ENCODE data around the gene MT1B.
A peak's percentile ranks its signal among the peaks of the same experiment; 100 is the strongest.

DNA sequence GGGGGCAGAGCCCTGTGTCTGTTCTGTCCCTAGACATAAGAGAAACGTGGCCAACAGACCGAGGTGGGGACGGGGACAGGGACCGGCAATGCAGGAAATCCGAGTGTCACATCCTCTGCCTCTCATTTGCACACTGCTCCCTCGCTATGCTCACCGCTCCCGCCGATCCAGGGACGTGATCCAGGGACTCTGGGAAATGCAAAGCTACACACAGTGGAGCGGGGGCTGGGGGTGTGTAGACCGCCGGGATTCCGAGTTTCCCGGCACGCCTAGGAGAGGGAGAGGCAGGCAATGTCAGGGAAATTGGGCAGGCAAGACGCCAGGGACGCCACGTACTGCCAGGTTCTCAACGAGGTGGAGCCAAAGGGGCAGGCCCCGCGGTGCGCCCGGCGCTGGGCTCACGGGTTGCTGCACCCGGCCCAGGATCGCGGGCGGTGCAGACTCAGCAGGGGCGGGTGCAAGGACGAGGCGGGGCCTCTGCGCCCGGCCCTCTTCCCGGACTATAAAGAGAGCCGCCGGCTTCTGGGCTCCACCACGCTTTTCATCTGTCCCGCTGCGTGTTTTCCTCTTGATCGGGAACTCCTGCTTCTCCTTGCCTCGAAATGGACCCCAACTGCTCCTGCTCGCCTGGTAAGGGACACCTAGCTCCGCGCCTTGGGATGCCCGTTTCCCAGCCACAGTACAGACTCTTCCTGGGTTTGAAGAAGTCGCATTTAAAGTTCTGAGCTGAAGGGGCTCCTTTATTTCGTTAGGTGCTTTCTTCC is 30.4 kb downstream of the MT1B start, which contains the start of gene MT1X:
- TF ChIP-seq CTCF (IDR thresholded peaks at IDR 0.05) (peak in 1 of 6 experiments; percentile 12), POLR2A (IDR thresholded peaks at IDR 0.05) (peak in 3 of 4 donors; percentile 58 to 98 (median 98))

All from esophagus squamous epithelium (tissue), 4 donors.